Lower leg skin (tissue), 4 donors: ENCODE measurements around the gene COX4I1. TPM values are rescaled to one million over a fixed set of nuclear protein-coding genes. Genes with fewer than 3 reads are reported as not detected.
"Not testable (repeated sequence)": the region's sequence is repeated elsewhere in the genome, so short reads cannot be mapped to it uniquely, and the experiment has no call there.

Source experiments
- DNase-seq, 2 donors: peaks; one replicate each; pipeline ENCODE4 v3.0.0-alpha.2; 2019; ENCODE audit warnings: low spot score in 2 of 2
- H3K4me3 ChIP-seq: fragments of 200-600 bp; sonication (generic); 2 replicates; pipeline ENCODE4 v1.5.1; 2017; ENCODE audit warnings: mild to moderate bottlenecking, low read depth; ENCODE audit not compliant: poor library complexity, severe bottlenecking
- POLR2A ChIP-seq, 2 donors: fragments of 450-650 bp; IDR thresholded peaks; one replicate each; pipeline ENCODE4 v1.6.1; 2016 to 2017; ENCODE audit warnings: antibody characterized with exemption in 2 of 2, mild to moderate bottlenecking in 1 of 2, moderate library complexity in 1 of 2
- WGBS, 2 donors: methylation state at CpG; one replicate each; pipeline ENCODE4 v1.1.5; 2018; 5-methylcytosine and 5-hydroxymethylcytosine counted together
- intact Hi-C: fragments of 100-400 bp; cut with DNase I; formaldehyde crosslinking; loops from one replicate; pipeline ENCODE4 v1.15.0; 2023; ENCODE audit warnings: low total_unique reads
- total RNA-seq, 4 donors: library from RNA; depleted of rRNA; stranded (reverse); fragments of >200 nt; gene quantifications; one replicate each; pipeline ENCODE4 v1.1.0, GENCODE V29; 2016
- TF ChIP-seq, protein P1 (sequence below), 3 donors: fragments of 450-650 bp; IDR thresholded peaks; one replicate each; pipeline ENCODE4 v1.5.1; 2016; ENCODE audit warnings: antibody characterized with exemption in 3 of 3, mild to moderate bottlenecking in 3 of 3, moderate library complexity in 2 of 3

The COX4I1 gene
- total RNA-seq, 4 donors from 2014 or later, result 411 to 675 (median 548) TPM

DNA sequence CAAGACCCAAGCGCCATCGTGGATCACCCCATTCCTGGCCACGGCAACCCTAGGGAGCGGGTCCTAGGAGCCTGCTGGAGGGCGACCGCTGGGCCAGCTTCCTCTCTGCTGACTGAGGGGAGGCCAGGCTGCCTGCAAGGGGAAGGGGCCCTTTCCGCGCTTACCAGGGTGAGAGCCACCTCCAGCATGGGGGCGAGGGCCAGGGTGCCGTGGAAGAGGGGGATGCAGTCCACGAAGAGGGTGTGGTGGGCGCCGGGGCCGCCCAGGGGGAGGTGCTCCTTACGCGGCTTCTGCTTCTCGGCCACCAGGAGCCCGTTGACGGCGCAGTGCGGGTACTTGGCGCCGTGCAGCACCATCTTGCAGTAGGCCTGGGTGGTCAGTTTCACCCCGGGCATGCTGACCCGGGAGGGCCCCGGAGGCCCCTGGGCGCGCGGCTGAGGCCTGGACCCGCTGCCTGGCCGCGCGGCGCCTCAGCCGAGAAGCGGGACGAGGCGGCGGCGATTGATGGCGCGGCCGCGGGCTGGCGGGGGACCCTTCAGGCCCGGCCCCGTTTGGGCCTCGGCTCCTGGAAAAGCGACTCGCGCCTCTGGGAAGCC lies 496 bp upstream of the COX4I1 start:
- intact Hi-C loops, result no loop called here
- TF ChIP-seq, protein P1, sequence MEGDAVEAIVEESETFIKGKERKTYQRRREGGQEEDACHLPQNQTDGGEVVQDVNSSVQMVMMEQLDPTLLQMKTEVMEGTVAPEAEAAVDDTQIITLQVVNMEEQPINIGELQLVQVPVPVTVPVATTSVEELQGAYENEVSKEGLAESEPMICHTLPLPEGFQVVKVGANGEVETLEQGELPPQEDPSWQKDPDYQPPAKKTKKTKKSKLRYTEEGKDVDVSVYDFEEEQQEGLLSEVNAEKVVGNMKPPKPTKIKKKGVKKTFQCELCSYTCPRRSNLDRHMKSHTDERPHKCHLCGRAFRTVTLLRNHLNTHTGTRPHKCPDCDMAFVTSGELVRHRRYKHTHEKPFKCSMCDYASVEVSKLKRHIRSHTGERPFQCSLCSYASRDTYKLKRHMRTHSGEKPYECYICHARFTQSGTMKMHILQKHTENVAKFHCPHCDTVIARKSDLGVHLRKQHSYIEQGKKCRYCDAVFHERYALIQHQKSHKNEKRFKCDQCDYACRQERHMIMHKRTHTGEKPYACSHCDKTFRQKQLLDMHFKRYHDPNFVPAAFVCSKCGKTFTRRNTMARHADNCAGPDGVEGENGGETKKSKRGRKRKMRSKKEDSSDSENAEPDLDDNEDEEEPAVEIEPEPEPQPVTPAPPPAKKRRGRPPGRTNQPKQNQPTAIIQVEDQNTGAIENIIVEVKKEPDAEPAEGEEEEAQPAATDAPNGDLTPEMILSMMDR (IDR thresholded peaks at IDR 0.05), result no peak
- no peak for TF ChIP-seq POLR2A (IDR thresholded peaks at IDR 0.05)
- 1% methylated on average over 23 to 36 of the region's 51 CpGs for WGBS, 2 donors
- H3K4me3 ChIP-seq, result peak overlapping the region; percentile 96
- no peak for DNase-seq

DNA sequence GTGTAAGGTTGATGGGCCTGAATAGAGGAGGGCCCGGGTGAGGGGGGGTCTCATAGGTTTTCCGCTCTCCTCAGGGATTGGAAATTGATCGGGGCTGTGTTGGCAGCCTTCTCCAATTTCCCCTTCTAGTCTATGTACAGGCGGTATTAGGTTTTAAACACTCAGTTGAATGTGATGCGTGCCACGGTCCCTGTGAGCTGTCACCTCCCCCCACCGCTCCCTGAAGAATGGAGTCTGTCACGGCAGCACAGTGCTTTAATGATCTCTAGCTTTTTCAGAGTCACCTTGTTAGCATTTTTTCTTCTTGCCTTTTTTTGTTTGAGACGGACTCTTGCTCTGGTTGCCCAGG lies 800 bp downstream of the COX4I1 start:
- intact Hi-C loops, result no loop called here
- 9 to 12% methylated on average over 9 of the region's 9 CpGs for WGBS, 2 donors
- peak overlapping the region; percentile 96 for H3K4me3 ChIP-seq
- no peak for DNase-seq
- TF ChIP-seq, protein P1 (IDR thresholded peaks at IDR 0.05), result no peak
- TF ChIP-seq POLR2A (IDR thresholded peaks at IDR 0.05), result no peak

DNA sequence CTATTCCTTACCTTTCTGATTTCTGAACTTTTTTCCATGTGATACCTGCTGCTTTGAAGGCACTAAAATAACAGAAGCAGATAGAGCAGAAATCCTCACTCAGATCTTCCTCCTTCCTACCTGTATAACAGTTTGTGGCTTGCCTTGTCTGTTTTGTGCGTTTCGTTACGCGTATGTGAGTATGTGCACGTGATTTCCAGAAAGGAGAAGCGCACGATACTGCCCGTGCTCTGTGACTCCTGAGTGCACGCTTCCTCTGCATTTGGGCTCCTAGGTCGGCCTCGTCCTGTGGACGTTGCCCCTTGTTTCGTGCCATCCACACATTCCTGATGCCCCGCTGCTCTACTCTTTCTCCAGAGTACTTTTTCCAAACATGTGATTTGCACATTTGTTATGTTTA lies 4.1 kb downstream of the COX4I1 start:
- WGBS, 2 donors, result 73 to 80% methylated on average over 13 of the region's 14 CpGs

DNA sequence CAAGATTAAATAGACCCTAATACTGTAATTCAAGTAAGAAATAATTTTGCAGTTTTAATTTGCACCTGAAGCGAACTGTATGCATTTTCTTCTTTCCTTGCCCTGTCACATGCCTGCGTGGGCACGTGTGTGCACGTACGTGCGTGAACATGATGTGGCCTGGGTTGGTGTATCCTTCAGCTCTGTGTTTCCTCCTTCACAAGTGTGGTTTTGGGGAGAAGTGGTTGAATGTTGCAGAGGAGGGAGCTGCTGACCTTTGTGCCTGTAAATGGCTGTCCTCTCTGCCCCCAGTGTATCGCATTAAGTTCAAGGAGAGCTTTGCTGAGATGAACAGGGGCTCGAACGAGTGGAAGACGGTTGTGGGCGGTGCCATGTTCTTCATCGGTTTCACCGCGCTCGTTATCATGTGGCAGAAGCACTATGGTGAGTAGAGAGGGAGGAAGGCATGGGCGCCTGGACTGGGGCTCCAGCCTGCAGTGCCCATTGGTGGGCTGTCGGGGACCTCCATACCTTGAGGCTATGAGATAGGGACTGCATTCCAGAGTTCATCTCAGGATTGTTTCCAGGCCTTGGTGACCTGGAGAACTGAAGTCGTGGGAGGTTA lies 6.0 kb downstream of the COX4I1 start:
- TF ChIP-seq, protein P1 (IDR thresholded peaks at IDR 0.05), result no peak
- no peak for TF ChIP-seq POLR2A (IDR thresholded peaks at IDR 0.05)
- DNase-seq, result no peak
- intact Hi-C loops, result no loop called here
- WGBS, 2 donors, result 81 to 84% methylated on average over 17 to 18 of the region's 18 CpGs
- no peak overlapping the region for H3K4me3 ChIP-seq

More for the DNA sequence above, 4.1 kb downstream of the COX4I1 start:
- H3K4me3 ChIP-seq, result no peak overlapping the region
- no peak for TF ChIP-seq POLR2A (IDR thresholded peaks at IDR 0.05)
- TF ChIP-seq, protein P1 (IDR thresholded peaks at IDR 0.05), result no peak
- intact Hi-C loops, result no loop called here
- no peak for DNase-seq

DNA sequence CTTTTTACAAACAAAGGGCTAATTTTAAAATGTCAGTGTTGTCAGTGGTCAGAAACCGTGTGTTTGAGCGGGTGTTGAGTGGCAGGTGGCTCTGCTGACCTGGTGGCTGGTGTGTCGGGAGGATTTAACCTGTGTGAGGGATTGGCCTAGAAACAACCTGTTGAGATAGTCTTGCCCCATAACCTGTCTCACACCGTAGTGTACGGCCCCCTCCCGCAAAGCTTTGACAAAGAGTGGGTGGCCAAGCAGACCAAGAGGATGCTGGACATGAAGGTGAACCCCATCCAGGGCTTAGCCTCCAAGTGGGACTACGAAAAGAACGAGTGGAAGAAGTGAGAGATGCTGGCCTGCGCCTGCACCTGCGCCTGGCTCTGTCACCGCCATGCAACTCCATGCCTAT lies 7.0 kb downstream of the COX4I1 start:
- WGBS, 2 donors, result 91 to 94% methylated on average over 11 of the region's 11 CpGs
- intact Hi-C loops, result no loop called here
- no peak overlapping the region for H3K4me3 ChIP-seq
- no peak for DNase-seq
- TF ChIP-seq POLR2A (IDR thresholded peaks at IDR 0.05), result no peak
- TF ChIP-seq, protein P1 (IDR thresholded peaks at IDR 0.05), result no peak

DNA sequence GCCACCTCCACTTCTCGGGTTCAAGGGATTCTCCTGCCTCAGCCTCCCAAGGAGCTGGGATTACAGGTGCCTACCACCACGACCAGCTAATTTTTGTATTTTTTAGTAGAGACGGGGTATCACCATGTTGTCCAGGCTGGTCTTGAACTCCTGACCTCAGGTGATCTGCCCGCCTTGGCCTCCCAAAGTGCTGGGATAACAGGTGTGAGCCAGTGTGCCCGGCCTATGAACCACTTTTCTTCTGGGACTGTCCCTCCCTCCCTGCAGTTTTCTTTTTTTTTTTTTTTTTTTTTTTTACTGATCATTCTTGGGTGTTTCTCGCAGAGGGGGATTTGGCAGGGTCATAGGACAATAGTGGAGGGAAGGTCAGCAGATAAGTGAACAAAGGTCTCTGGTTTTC lies 7.8 kb downstream of the COX4I1 start:
- 83 to 96% methylated on average over 6 of the region's 6 CpGs for WGBS, 2 donors
- intact Hi-C loops, DNase-seq, H3K4me3 ChIP-seq: not testable (repeated sequence)

DNA sequence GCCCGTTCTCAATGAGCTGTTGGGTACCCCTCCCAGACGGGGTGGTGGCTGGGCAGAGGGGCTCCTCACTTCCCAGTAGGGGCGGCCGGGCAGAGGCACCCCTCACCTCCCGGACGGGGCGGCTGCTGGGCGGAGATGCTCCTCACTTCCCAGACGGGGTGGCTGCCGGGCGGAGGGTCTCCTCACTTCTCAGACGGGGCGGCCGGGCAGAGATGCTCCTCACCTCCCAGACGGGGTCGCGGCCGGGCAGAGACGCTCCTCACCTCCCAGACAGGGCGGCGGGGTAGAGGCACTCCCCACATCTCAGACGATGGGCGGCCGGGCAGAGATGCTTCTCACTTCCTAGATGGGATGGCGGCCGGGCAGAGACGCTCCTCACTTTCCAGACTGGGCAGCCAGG lies 8.6 kb downstream of the COX4I1 start:
- intact Hi-C loops, DNase-seq, H3K4me3 ChIP-seq: not testable (repeated sequence)
- 70 to 88% methylated on average over 2 of the region's 27 CpGs for WGBS, 2 donors
